ENCODE results near the gene VSTM2B. TPM values are rescaled to one million over a fixed set of nuclear protein-coding genes. Genes with fewer than 3 reads are reported as not detected.
"Not testable (repeated sequence)": the region's sequence is repeated elsewhere in the genome, so short reads cannot be mapped to it uniquely, and the experiment has no call there.

Gene VSTM2B
- total RNA-seq, 1 donor from 2014 or later, result not detected

DNA sequence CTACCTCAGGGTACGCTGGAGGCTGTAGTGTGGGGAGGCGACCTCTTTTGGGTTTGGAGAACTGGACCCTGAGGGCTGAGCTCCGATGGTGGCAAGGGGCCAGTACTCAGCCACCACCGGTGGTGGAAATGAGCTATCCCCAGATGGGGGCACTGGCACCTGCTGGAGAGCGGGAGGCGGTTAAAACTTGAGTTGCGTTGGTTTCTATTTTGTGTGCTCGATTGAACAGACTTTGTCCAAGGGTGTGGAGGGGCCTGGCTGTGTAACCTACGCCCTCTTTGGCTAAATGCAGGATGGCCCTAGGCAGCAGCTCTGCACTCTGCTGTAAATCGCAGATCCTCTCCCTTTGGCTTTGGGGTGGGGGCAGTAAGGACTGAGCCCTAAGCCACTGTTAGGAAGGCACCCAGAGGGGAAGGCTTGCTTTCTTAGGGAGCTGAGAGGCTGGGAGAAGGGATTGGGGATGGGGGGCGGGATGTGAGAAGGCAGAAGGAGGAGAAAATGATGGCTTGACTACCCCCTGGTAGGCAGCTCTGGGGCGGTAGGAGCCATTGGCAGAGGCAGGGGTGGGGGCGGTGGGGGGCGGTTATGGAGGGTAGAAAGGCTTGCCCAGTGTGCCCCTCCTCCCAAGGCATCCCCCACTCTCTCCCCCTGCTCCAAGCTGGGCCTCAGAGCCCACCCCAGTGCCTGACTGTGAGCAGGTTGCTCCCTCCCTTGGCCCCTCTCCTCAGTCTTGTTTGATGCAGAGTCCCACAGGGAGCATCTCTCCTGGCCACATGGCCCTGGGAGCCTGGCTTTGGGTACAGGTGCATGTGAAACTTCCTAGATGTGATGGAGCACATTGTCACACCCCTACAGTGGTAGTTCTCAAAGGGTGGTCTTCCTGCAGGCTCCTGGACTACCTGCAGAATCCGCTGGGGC is 5.0 kb downstream of the VSTM2B start:
- DNase-seq (ENCODE audit: low read depth), result no peak

DNA sequence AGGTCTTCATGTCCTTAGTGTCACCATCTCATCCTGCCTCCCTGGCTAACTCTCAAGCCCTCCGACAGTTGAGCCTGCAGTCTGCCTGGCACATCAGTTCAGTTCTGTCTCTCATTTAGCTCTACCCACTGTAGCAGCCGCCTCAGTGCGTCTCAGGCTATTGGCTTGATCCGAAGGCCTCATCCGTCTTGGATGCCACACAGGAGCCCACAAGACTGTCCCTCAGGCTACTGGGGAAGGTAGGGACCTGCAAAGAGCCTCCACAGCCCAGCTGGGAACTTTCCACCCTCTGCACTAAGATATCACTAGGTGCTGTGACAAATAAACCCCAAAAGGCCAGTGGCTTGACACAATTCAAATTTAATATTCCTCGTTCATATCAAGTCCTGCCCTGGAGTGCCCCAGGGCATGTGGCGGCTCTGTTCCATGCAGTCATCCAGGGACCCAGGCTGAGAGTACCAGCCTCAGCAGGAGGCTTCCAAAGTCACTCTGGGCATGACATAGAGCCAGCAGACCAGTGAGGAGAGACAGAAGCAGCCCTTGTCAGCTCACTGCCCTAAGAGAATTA is 5.7 kb downstream of the VSTM2B start:
- no peak for DNase-seq (ENCODE audit: low read depth)

DNA sequence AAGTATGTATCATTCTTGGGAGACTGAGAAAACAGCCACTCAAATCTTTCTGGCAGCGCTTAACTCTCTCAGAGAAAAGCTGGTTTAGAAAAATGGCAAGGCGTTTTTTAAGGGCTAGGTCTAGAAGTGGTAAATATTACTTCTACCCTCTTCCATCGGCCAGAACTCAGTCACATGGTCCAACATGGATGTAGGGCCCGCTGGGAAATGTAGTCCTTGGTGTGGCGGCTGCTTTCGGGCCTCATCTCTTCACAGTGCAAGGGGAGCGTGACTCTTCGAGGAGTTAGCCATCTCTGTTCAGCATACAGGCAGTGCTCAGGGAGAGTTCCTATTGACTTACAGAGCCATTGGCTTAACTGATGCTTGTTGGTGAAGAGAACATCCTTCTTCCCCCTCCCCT is 6.3 kb downstream of the VSTM2B start:
- DNase-seq (ENCODE audit: low read depth), result no peak

DNA sequence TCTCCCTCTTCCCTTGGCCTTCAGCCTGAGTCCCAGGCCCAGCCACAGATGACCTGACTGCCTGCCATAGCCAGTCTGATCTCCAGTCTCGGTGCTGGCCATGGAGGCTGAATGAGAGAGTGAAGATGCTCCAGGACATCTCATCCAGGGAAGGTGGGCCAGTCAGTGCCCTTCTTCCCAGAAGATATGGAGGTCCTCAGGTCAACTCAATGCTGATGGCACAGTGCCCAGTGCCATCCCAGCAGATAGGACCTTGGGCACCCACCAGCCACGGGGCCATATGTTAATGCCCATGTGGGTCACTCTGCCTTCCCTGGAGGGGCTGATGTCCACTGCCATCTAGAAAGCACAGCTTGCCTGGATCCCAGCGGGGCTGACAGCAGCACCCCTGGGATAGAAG is 7.2 kb downstream of the VSTM2B start:
- DNase-seq (ENCODE audit: low read depth), result no peak

DNA sequence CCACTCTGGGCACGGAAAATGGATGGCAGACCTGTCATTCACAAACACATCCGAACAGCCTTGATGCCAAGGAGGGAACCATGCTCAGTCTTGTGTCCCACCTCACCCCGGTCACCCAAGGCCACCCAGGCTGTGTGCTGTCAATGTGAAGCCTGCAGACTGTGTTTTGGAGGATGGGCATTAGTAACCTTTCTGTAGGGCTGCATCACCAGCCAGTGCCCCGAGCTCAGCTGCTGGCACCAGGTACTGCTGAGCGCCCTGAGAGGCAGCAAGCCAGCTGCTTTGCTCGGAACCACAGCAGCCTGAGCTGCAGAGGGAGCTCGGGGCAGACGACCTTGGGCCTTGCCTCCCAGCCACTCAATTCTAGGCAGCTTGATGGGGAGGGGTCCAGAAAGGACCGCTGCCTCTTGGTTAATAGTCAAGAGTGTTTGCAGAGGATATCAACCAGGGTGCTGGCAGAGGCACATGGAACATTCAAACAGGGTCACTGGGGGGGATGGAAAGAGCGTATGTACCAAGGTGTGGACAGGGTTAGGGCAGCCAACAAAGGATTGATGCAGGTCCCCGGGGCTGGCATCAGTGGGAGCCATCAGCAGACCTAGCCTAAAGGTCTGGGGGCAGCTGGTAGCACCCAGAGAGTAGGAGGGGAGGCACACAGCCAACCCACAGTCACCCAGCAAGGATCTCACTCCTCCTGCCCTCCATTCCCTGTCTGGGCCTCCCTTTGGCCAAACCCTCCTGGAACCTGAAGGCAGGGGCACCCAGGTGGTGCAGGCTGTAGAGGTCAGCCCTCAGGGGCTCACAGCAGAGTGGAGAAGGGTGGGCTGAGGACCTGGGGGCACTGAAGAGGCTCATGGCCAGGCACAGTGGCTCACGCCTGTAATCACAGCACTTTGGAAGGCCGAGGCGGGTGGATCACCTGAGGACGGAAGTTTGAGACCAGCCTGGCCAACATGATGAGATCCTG is 8.1 kb downstream of the VSTM2B start:
- DNase-seq (ENCODE audit: low read depth), result no peak

DNA sequence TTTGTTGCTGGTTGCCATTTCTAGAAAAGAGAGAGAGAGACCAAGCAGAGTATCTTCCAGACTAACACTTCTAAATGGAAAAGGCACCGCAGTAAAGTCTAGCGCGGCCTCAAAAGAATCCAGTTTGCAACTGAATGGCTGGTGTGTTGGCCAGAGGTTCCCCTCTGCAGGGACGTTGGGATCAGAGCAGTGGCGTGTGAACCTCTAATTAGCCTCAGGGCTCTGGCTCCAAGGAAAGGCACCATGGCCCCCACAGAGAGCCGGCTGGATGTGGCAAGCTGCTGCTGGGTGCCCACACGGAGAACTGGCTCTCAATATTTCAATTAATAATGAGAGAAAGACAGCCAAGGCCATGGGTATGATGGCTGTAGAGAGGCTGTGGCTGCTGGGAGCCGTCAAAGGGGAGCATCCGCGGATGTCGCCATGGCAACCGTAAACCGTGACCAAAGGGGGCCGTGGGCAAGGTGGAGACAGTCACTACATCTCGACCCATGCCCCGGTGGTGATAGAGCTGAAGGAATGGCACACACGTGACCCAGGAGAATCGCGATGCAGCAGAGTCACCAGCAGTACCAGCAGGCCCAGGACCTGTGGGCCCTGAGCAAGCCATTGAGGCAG is 9.5 kb downstream of the VSTM2B start:
- no peak for DNase-seq (ENCODE audit: low read depth)

DNA sequence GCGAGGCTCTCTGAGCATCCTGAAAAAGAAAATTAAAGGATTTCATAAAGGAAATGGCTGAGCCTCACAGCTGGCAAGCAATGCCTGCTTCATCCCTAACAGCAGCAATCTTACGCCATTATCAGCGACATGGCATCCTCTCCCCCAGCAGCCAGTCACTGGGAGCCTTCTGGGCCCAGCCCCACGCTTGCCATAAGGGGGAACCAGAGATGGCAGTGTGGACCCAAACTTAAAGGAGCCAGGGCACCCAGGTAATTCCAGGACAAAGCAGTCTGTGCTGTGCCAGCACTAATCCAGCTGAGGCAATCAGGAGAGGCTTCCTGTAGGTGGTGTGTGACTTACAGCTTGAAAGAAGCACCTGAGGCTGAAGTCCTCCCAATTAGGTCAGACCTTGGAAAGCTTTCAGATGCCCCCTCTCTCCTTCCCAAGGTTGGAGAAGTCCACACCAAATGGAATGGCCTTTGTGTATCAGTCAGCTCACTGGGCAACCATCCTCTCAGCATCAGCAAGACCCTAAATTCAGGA is 10.3 kb downstream of the VSTM2B start:
- DNase-seq (ENCODE audit: low read depth), result no peak

DNA sequence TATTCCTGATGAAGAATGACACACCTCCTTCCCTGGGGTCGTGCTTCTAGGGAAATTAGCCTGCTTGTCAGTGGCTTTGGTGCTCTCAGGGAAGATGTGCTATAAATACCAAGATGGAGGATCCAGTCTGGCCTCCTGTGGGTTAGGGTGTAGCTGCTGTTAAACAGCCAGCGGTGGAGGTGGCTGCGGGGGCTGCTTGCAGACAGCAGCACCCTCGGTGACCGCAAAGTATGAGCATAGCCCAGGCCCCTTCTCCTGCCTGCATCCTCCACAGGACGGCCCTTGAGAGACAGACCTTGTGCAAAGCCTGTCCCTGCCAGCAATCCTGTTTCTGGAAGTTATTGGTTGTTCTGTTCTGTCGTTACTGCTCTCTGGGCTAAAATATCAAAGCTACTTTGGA is 11.4 kb downstream of the VSTM2B start:
- DNase-seq (ENCODE audit: low read depth), result no peak

DNA sequence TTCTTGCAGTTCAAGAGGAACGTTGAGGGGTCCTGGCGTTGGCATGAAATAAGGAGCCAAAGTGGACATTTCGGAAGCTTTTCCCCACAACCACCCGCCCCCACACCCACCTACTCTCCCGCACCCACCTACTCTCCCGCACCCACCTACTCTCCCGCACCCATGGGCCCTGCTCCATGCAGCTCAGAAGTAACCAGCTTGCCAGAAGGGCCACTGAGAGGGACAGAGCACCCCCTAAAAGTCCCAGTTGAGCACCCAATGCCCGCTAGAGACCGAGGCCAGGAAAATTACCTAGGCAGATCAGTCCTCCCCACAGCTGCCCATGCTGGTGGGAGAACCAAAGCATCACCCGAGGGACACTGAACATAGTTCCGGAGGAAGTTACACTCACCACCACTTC is 11.8 kb downstream of the VSTM2B start:
- DNase-seq (ENCODE audit: low read depth), result no peak

DNA sequence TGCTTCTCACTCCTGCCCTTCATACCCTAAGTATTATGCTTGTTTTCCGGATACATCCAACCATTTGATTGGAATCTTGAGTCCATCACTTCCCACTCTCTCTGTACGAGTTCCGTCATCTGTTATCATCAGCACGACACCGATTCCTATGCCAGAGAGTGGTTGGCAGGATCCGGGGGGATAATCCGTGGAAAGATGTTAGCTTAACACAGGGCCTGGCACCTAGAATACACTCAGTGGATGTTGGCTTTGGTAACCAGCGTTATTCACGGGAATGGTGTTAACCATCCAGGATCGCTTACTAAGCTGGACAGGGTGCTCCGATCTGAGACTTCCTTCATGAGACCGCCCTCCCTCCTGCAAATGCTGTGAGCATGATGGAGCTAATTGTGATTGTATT is 12.4 kb downstream of the VSTM2B start:
- DNase-seq (ENCODE audit: low read depth), result no peak

DNA sequence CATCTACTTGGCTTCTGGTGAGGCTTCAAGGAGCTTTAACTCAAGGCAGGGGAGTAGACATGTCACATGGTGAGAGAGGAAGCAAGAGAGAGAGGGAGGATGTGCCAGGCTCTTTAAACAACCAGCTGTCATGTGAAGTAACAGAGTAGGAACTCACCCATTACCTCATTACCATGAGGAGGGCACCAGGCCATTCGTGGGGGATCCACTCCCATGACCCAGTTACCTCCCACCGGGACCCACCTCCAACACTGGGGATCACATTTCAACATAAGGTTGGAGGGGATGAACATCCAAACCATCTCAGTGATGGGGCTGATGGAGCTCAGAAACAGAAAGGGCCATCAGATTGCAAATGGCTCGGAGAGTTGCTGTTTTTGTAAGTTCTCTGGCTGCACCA is 12.9 kb downstream of the VSTM2B start:
- no peak for DNase-seq (ENCODE audit: low read depth)

DNA sequence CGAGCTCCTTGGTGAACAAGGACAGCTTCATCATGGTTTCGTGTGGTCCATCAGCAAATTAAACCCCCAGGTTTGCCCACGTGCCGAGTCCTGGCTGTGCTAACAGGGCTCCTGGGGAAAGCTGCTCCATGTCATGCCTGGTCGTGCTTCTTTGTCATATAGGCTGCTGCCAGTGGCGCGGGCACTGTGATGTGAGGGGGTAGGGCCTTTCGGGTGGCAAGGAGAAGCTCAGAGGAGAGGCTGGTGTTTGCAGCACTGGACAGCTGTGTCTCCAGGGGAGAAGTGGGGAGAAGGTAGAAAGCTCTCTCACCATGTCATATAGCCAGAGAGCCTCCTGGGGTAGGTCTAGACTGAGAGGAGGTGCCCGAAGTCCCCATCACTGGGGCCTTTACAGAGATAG is 13.3 kb downstream of the VSTM2B start:
- DNase-seq (ENCODE audit: low read depth), result no peak

DNA sequence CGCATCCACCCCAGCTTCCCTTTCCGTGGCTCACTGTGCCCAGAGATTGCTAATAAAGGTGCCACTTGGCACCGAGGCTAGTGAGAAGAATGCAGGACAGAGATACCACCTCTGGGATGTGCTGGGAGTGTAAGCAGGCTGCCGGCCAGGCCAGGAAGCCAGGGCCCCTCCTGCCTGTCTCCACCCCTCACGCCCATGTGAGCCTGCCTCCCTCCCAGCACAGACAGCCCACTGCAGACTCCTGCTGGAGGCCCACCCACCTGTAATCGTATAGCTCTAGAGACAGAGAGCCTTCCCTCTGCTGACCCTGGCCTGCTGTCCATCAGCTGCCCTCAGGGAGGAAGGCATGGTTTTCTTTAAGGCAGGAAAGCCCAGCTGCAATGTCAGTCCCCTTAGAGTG is 13.9 kb downstream of the VSTM2B start:
- DNase-seq (ENCODE audit: low read depth), result no peak

DNA sequence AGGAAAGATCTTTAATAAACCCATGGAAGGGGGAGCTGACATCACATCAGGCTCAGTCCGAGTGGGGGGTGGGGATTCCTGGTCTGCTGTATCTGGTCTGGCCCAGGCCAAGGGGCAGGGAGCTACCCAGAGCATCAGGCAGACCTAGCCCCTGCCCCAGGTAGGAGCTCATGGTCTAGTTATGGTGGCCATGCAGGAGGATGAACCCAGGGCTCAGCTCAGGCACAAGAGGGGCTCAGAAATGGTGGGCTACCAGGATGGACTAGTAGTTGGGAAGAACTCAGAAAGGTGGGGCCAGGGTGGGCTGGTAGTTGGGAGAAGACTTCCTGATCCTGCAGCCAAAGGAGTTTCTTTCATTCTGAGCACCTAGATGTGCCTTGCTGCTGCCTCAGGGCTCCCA is 14.3 kb downstream of the VSTM2B start:
- no peak for DNase-seq (ENCODE audit: low read depth)

DNA sequence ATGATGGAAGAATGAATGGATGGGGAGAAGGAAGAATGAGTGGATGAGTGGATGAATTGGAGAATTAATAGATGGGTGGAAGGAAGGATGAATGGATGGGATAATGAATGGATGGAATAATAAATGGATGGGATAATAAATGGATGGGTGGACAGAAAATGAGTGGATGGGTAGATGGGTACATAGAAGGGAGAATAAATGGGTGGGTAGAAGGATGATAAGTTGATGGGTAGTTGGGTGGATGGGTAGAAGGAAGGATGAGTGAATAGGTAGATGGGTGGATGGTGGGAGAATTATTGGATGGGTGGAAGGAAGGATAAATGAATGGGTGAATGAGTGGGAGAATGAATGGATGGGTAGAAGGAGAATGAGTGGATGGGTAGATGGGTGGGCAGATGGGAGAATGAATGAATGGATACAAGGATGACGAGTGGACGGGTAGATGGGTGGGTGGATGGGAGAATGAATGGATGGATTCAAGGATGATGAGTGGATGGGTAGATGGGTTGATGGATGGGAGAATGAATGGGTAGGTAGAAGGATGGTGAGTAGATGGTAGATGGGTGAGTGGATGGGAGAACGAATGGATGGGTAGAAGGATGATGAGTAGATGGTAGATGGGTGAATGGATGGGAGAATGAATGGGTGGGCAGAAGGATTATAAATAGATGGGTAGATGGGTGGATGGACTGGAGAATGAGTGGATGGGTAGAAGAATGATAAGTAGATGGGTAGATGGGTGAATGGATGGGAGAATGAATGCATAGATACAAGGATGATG is 15.9 kb downstream of the VSTM2B start:
- DNase-seq (ENCODE audit: low read depth), result no peak

DNA sequence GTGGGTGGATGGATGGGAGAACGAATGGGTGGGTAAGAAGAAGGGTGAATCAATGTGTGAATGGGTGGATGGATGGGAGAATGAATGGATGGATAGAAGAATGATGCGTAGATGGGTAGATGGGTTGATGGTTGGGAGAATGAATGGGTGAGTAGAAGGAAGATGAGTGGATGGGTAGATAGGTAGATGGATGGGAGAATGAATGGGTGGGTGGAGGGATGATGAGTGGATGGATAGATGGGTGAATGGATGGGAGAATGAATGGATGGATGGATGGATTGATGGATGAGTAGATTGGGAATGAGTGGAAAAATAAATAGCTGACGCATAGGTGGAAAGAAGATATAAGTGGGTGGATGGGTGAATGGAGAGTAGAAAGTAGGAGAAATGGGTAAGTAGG is 16.5 kb downstream of the VSTM2B start:
- no peak for DNase-seq (ENCODE audit: low read depth)

DNA sequence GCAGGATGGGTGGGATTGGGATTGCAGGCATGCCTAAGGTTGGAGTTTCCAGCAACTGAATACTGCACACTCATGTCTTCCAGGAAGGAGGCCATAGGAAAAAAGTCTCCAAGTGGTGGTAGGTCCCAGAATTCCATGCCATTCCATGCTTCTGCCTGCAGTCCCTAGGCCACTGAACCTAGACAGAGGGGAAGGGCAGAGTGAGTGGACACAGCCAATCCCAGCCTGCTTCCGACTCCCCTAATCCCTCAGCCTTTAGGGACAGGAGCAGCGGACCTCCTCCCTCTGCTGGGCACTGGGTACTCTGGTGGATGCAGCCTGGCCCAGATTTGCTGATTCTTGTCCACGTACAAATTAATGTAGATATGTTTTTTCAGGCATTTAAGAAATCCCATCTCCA is 17.0 kb downstream of the VSTM2B start:
- no peak for DNase-seq (ENCODE audit: low read depth)

DNA sequence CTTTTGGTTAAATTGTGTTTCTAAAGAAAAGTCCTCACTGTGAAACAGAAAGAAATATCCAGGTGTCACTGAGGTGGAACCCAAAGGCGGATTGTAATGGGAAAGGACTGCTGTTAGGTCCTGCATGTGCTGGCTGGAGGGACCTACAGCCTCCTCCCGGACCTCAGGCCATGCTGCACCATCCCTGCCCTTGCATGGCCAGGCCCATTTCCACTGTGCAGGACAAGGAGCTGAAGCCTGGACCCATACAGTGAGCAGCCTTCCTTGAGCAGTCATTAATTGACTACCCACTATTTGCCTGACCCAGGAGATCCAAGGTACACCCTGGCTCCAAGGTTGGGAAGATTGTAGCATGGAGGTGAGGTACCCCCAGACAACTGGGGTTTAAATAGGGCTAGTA is 17.6 kb downstream of the VSTM2B start:
- no peak for DNase-seq (ENCODE audit: low read depth)

DNA sequence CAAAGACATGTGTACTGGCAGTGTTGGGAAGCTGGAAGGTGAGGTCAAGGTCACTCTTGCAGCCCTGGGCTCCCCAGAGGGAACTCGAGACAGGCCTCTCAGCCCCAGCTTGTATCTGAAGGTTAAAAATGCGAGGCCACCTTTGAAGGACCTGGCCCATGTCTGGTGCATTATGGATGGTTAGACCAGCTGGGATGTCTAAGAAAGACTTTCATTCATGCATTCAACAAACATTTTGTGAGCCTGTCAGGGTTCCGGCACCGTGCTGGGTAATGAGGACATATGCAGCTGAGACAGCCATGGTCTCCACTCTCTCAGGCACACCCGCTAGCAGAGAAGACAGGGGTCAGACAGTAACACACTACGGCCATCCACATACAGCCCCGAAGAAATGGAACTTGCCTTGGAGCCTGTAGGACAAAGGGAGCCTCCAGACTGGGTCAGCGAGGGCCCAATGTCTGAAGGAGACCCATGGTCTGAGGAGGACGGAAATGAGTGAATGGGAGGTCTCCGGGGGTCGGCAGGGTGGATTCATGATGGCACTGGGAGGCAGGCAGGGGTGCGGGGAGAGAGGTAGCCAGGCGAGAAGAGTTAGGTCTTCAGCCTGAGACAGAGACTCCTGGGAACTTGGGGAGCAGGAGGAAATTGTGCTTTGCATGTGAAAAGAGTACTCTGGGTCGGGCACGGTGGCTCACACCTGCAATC is 19.0 kb downstream of the VSTM2B start:
- no peak for DNase-seq (ENCODE audit: low read depth)

DNA sequence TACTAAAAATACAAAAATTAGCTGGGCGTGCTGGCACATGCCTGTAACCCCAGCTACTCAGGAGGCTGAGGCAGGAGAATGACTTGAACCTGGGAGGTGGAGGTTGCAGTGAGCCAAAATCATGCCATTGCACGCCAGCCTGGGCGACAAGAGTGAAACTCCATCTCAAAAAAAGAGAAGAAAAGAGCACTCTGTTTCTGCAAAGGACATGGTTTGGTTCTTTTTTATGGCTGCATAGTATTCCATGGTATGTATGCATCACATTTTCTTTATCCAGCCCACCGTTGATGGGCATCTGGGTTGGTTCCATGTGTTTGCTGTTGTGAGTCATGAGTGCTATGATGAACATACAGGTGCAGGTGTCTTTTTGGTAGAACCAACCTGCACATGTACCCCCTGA is 19.7 kb downstream of the VSTM2B start:
- DNase-seq (ENCODE audit: low read depth), result not testable (repeated sequence)
